Measurements from ENCODE around the gene SKOR1.

DNA sequence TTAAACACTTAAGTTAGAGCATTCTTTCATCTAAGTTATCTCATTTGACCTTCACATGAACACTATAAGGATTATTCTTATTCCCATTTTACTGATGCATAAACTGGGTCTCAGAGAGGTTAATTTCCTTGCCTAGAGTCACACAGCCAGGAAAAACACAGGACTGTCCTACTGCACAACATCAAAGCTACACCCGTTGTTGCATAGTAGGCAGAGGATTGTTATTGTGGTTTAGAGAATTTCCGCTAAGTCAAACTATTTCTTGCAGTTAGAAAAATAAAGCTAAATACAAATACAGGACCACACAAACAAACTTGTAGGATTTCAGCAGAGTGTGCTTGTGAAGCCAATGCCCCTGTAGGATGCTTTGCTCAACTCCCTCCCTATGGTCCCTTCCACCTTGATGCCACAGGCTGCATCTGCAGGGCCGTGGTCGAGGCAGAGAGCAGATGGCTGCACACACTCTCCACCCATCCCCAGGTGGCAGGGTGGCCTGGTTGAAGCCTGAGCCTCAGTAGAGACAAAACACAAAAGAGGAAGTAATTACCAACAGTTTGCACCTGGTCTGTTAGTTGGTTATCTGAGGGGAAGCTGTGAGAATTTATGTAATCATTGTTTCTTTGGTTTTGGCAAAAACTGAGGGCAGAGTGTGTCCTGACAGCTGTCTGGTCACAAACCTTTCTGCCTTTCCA, 41.1 kb upstream of the SKOR1 start:
- no peak for TF ChIP-seq CTCF (IDR thresholded peaks at IDR 0.05; ENCODE audit: poor library complexity)
- TF ChIP-seq EZH2phosphoT487 (IDR thresholded peaks at IDR 0.05; ENCODE audit: low read depth, severe bottlenecking, unreplicated experiment): no peak
